ENCODE measurements around the gene UBIAD1. TPM values are rescaled to one million over a fixed set of nuclear protein-coding genes. Genes with fewer than 3 reads are reported as not detected.

Gene UBIAD1
- total RNA-seq, 1 donor from 2014 or later: 22.0 TPM

DNA sequence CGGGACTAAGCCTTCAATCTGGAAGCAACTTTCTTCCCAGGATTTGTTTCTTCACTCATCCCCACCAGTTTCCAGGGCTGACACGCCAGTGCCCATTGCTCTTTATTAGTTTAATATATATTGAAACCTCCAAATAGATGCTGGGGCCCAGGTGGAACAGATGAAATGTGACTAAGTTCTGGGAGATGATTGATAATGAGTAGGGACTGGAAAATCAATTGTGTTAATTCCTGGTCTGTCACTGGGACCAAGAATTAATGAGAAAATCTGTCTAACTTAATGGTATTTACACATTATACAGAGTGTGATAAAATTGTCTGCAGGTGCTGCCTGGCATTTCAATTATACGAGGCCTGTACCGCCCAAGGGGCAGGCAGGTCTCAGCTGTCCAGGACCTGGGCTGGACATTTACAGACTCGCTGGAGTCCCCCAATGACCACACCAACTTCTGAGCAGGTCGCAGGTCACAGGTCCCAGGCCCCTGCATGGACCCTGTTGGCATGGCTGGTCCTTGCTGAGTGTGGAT is 35.8 kb downstream of the UBIAD1 start:
- TF ChIP-seq, protein P1, sequence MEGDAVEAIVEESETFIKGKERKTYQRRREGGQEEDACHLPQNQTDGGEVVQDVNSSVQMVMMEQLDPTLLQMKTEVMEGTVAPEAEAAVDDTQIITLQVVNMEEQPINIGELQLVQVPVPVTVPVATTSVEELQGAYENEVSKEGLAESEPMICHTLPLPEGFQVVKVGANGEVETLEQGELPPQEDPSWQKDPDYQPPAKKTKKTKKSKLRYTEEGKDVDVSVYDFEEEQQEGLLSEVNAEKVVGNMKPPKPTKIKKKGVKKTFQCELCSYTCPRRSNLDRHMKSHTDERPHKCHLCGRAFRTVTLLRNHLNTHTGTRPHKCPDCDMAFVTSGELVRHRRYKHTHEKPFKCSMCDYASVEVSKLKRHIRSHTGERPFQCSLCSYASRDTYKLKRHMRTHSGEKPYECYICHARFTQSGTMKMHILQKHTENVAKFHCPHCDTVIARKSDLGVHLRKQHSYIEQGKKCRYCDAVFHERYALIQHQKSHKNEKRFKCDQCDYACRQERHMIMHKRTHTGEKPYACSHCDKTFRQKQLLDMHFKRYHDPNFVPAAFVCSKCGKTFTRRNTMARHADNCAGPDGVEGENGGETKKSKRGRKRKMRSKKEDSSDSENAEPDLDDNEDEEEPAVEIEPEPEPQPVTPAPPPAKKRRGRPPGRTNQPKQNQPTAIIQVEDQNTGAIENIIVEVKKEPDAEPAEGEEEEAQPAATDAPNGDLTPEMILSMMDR (conservative IDR thresholded peaks at IDR 0.05): no peak
- Mint-ChIP-seq H3K9me3 (peaks cover 2% of the 10 kb centered on the region), H3K4me3 (no peak overlapping the region)

DNA sequence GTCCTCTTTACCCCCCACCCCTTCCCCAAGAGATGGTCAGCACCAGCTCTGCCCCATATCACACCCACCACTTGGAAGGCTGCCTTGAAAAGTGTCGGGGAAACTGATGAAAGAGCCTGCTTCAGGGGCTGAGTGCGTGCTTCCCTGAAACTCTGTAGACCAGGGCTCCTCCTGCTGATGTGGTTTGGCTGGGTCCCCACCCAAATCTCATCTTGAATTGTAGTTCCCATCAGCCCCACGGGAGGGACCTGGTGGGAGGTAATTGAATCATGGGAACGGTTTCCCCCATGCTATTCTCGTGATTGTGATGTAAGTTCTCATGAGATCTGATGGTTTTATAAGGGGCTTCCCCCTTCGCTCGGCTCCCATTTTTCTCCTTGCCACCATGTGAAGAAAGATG is 36.4 kb downstream of the UBIAD1 start:
- H3K4me3 Mint-ChIP-seq: no peak overlapping the region
- no peaks in the 10 kb centered on the region for H3K36me3 Mint-ChIP-seq (ENCODE audit: low read depth)
- H3K9me3 Mint-ChIP-seq: peaks cover 2% of the 10 kb centered on the region
- no peak for DNase-seq (ENCODE audit: low read depth, low spot score)
- H3K27ac Mint-ChIP-seq (ENCODE audit: unreplicated experiment): no peak overlapping the region
- no peaks in the 10 kb centered on the region for H3K27me3 Mint-ChIP-seq (ENCODE audit: low read depth)
- TF ChIP-seq, protein P1 (conservative IDR thresholded peaks at IDR 0.05): no peak
- peaks cover 14% of the 10 kb centered on the region for H3K4me1 Mint-ChIP-seq

More for the DNA sequence above, 35.8 kb downstream of the UBIAD1 start:
- Mint-ChIP-seq H3K36me3 (ENCODE audit: low read depth) (no peaks in the 10 kb centered on the region), H3K27ac (ENCODE audit: unreplicated experiment) (no peak overlapping the region), H3K4me1 (peaks cover 14% of the 10 kb centered on the region), H3K27me3 (ENCODE audit: low read depth) (no peaks in the 10 kb centered on the region)
- no peak for DNase-seq (ENCODE audit: low read depth, low spot score)

DNA sequence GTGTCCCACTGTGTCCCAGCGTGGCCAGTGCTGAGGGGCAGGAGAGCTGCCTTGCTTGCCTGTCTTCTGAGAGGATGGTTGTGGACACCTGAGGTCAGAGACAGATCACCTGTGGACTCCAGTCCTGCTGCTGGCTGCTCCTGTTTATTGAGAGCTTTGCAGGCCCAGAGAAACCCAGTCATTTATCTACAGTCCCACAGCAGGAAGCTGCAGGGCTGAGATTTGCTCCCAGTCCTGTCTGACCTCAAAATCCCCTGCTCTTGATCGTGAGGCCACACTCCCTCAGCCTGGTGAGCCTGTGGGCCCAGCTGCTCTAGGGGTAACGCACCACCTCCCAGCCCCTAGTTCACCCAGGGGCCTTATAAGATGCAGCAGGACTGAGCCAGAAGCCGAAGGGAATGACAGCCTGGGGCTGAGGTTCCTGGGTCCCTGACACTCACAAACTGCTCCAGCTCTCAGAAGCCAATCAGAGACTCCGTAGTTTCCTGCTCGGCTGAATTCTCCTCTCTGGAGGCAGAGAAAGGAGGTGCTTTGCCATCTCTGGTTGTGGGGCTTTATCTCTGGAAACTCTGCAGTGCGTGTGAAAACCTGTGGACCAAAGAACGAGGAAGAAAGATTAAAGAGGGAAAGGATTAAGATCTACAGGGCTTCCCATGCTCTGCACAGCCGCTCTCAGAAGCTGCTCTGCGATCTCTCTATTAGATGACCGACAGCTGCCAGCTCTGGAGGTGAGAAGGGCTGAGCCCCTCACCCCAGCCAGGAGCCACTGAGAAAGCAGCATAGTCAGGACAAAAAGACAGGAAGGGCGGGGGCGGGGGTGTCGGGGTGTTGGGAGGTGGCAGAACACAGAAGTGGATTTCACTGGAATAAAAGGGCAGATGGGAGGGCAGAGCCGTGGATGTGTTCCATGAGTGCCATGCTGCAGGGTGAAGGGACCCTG is 39.1 kb downstream of the UBIAD1 start:
- DNase-seq (ENCODE audit: low read depth, low spot score): no peak
- TF ChIP-seq, protein P1 (conservative IDR thresholded peaks at IDR 0.05): no peak
- H3K4me3 Mint-ChIP-seq: no peak overlapping the region
- no peaks in the 10 kb centered on the region for H3K27me3 Mint-ChIP-seq (ENCODE audit: low read depth)
- no peaks in the 10 kb centered on the region for H3K36me3 Mint-ChIP-seq (ENCODE audit: low read depth)
- no peaks in the 10 kb centered on the region for H3K9me3 Mint-ChIP-seq
- peaks cover 16% of the 10 kb centered on the region for H3K4me1 Mint-ChIP-seq
- no peak overlapping the region for H3K27ac Mint-ChIP-seq (ENCODE audit: unreplicated experiment)

DNA sequence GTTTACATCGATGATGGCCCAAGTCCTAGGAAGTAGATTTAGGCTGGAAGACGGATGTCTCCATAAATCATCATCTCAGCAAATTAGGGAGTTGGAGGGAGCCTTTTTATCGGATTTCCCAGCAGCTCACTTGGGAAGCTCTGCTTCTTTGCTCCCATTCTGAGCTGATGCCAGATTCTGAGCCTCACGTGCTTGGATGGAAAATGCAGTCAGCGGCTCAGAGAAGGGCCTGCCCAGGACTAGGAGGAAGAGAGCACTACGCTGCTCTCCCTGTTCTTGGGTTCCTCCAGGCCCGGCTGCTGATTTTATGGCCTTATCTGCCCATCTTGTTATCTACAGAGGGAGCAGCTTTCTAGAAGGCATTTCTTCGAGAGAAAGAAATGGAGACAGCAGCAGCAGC is 42.0 kb downstream of the UBIAD1 start:
- H3K27ac Mint-ChIP-seq (ENCODE audit: unreplicated experiment): no peak overlapping the region
- TF ChIP-seq, protein P1 (conservative IDR thresholded peaks at IDR 0.05): no peak
- no peak for DNase-seq (ENCODE audit: low read depth, low spot score)
- H3K4me1 Mint-ChIP-seq: peaks cover 17% of the 10 kb centered on the region
- no peaks in the 10 kb centered on the region for H3K36me3 Mint-ChIP-seq (ENCODE audit: low read depth)
- no peaks in the 10 kb centered on the region for H3K9me3 Mint-ChIP-seq
- H3K27me3 Mint-ChIP-seq (ENCODE audit: low read depth): no peaks in the 10 kb centered on the region
- H3K4me3 Mint-ChIP-seq: no peak overlapping the region

DNA sequence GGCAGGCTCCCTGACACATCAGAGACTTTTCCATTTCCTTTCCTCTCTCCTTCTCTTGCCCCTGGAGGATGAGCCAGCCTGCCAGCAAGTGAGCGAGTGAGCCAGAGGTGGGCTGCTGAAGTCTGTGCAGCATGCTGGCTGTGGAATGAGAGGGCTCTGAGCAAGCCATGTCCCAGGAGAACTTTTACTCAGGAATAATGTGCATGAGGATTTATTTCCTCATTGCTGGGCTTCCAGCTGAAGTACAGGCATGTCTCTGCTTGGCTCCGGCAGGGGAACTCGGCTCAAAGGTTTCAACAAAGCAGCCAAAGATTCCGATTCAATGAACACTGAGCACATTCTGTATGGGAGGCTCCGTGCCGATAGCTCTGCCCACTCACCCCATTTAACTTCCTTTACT is 43.7 kb downstream of the UBIAD1 start:
- Mint-ChIP-seq H3K27ac (ENCODE audit: unreplicated experiment) (peak overlapping the region; percentile 91), H3K27me3 (ENCODE audit: low read depth) (no peaks in the 10 kb centered on the region), H3K36me3 (ENCODE audit: low read depth) (no peaks in the 10 kb centered on the region), H3K4me1 (peaks cover 22% of the 10 kb centered on the region), H3K9me3 (no peaks in the 10 kb centered on the region), H3K4me3 (no peak overlapping the region)
- TF ChIP-seq, protein P1 (conservative IDR thresholded peaks at IDR 0.05): no peak
- DNase-seq (ENCODE audit: low read depth, low spot score): no peak
